Stimulated activated effector memory CD8-positive, alpha-beta T cell treated with anti-CD3 and anti-CD28 coated beads, Interleukin-12 subunit alpha, Interleukin-12 subunit beta, amount 100 ng/mL, for 72 hours (primary cell): ENCODE results near the gene ARMCX1.
"Not testable (repeated sequence)": the region's sequence is repeated elsewhere in the genome, so short reads cannot be mapped to it uniquely, and the experiment has no call there.

Experiments
- ATAC-seq: fragments of 150-1000 bp; cut with Tn5 transposase; 2 replicates; pipeline ENCODE4 v1.10.0; 2021
- DNase-seq, 2 donors: peaks; one replicate each; pipeline ENCODE4 v3.0.0; 2021 to 2022; ENCODE audit warnings: low spot score in 2 of 2
- H3K27ac Mint-ChIP-seq: one replicate; pipeline ENCODE4 v1.8.0; 2022; ENCODE audit warnings: mild to moderate bottlenecking, mixed read lengths
- H3K36me3 Mint-ChIP-seq: one replicate; pipeline ENCODE4 v1.8.0; 2022; ENCODE audit warnings: mild to moderate bottlenecking, mixed read lengths
- H3K4me1 Mint-ChIP-seq: one replicate; pipeline ENCODE4 v1.8.0; 2022; ENCODE audit warnings: mixed read lengths
- H3K4me3 Mint-ChIP-seq: one replicate; pipeline ENCODE4 v1.8.0; 2022; ENCODE audit warnings: mild to moderate bottlenecking, mixed read lengths
- H3K9me3 Mint-ChIP-seq: one replicate; pipeline ENCODE4 v1.8.0; 2022; ENCODE audit warnings: mixed read lengths

Gene ARMCX1

GRCh38 chrX:101550362-101550750, at the start of gene ARMCX1:
Gene ARMCX1 (plus strand): TSS chrX:101550547. CDS start chrX:101552931, 2,384 bp downstream.
- DNase-seq (no peak), ATAC-seq (peak; percentile 56)
- H3K4me3 Mint-ChIP-seq = peak within 1 kb of the TSS; percentile 65
- H3K27ac Mint-ChIP-seq = peak within 1 kb of the TSS; percentile 58
- peaks cover 10% of the 10 kb centered on the region for H3K4me1 Mint-ChIP-seq
- H3K9me3 Mint-ChIP-seq = no peaks in the 10 kb centered on the region
- no peaks in the 10 kb centered on the region for H3K36me3 Mint-ChIP-seq

- ATAC-seq, H3K9me3 Mint-ChIP-seq, H3K4me1 Mint-ChIP-seq, H3K36me3 Mint-ChIP-seq, DNase-seq, H3K4me3 Mint-ChIP-seq, H3K27ac Mint-ChIP-seq: not testable (repeated sequence)
These were observed 47.4 kb upstream of the ARMCX1 start for GRCh38 chrX:101502929-101503328.

GRCh38 chrX:101507372-101507771, 43.0 kb upstream of the ARMCX1 start:
- H3K36me3 Mint-ChIP-seq = no peaks in the 10 kb centered on the region

GRCh38 chrX:101507986-101508385, 42.4 kb upstream of the ARMCX1 start:
- ATAC-seq (no peak), DNase-seq (no peak)
- no peak overlapping the region for H3K27ac Mint-ChIP-seq
- no peaks in the 10 kb centered on the region for H3K9me3 Mint-ChIP-seq
- H3K36me3 Mint-ChIP-seq = no peaks in the 10 kb centered on the region
- no peak overlapping the region for H3K4me3 Mint-ChIP-seq
- H3K4me1 Mint-ChIP-seq = no peaks in the 10 kb centered on the region

More at GRCh38 chrX:101507372-101507771, 43.0 kb upstream of the ARMCX1 start:
- Mint-ChIP-seq H3K9me3 (no peaks in the 10 kb centered on the region), H3K4me3 (no peak overlapping the region), H3K27ac (no peak overlapping the region), H3K4me1 (no peaks in the 10 kb centered on the region)
- DNase-seq (no peak), ATAC-seq (no peak)

- Mint-ChIP-seq H3K36me3 (no peaks in the 10 kb centered on the region), H3K9me3 (no peaks in the 10 kb centered on the region), H3K4me3 (no peak overlapping the region), H3K4me1 (no peaks in the 10 kb centered on the region), H3K27ac (no peak overlapping the region)
- ATAC-seq (no peak), DNase-seq (no peak)
These were observed 19.4 kb upstream of the ARMCX1 start for GRCh38 chrX:101530944-101531343.

GRCh38 chrX:101539116-101539515, 11.2 kb upstream of the ARMCX1 start:
- ATAC-seq = no peak
- Mint-ChIP-seq H3K4me1 (no peaks in the 10 kb centered on the region), H3K4me3 (no peak overlapping the region), H3K9me3 (no peaks in the 10 kb centered on the region), H3K27ac (no peak overlapping the region), H3K36me3 (no peaks in the 10 kb centered on the region)
- no peak for DNase-seq

GRCh38 chrX:101550751-101551379, 518 bp downstream of the ARMCX1 start:
- no peaks in the 10 kb centered on the region for H3K9me3 Mint-ChIP-seq
- peaks cover 10% of the 10 kb centered on the region for H3K4me1 Mint-ChIP-seq
- ATAC-seq = no peak
- H3K4me3 Mint-ChIP-seq = peak overlapping the region; percentile 65
- no peaks in the 10 kb centered on the region for H3K36me3 Mint-ChIP-seq
- H3K27ac Mint-ChIP-seq = no peak overlapping the region
- DNase-seq = no peak

- ATAC-seq = no peak
- H3K4me1 Mint-ChIP-seq = peaks cover 10% of the 10 kb centered on the region
- H3K9me3 Mint-ChIP-seq = no peaks in the 10 kb centered on the region
- H3K36me3 Mint-ChIP-seq = no peaks in the 10 kb centered on the region
- H3K27ac Mint-ChIP-seq = no peak overlapping the region
- no peak for DNase-seq
- peak overlapping the region; percentile 65 for H3K4me3 Mint-ChIP-seq
These were observed 1.0 kb downstream of the ARMCX1 start for GRCh38 chrX:101551380-101551767.

GRCh38 chrX:101552714-101553113, 2.4 kb downstream of the ARMCX1 start:
- Mint-ChIP-seq H3K27ac (no peak overlapping the region), H3K36me3 (no peaks in the 10 kb centered on the region), H3K4me3 (no peak overlapping the region), H3K4me1 (peaks cover 10% of the 10 kb centered on the region), H3K9me3 (no peaks in the 10 kb centered on the region)
- no peak for ATAC-seq
- DNase-seq = no peak

- ATAC-seq (no peak), DNase-seq (no peak)
- no peaks in the 10 kb centered on the region for H3K4me1 Mint-ChIP-seq
- no peak overlapping the region for H3K27ac Mint-ChIP-seq
- no peaks in the 10 kb centered on the region for H3K9me3 Mint-ChIP-seq
- no peaks in the 10 kb centered on the region for H3K36me3 Mint-ChIP-seq
- no peak overlapping the region for H3K4me3 Mint-ChIP-seq
These were observed 14.3 kb downstream of the ARMCX1 start for GRCh38 chrX:101564651-101565050.

GRCh38 chrX:101595739-101596419, 45.5 kb downstream of the ARMCX1 start:
- peak; percentile 9 to 49 for DNase-seq
- Mint-ChIP-seq H3K27ac (no peak overlapping the region), H3K36me3 (no peaks in the 10 kb centered on the region), H3K4me3 (no peak overlapping the region), H3K4me1 (no peaks in the 10 kb centered on the region), H3K9me3 (no peaks in the 10 kb centered on the region)
- ATAC-seq = peak; percentile 80

GRCh38 chrX:101599592-101599991, 49.2 kb downstream of the ARMCX1 start:
- not testable (repeated sequence) for ATAC-seq, H3K27ac Mint-ChIP-seq, H3K36me3 Mint-ChIP-seq, H3K9me3 Mint-ChIP-seq, H3K4me1 Mint-ChIP-seq, H3K4me3 Mint-ChIP-seq, DNase-seq

- ATAC-seq (no peak), DNase-seq (no peak)
- no peak overlapping the region for H3K27ac Mint-ChIP-seq
- H3K9me3 Mint-ChIP-seq = no peaks in the 10 kb centered on the region
- H3K36me3 Mint-ChIP-seq = no peaks in the 10 kb centered on the region
- H3K4me1 Mint-ChIP-seq = no peaks in the 10 kb centered on the region
- H3K4me3 Mint-ChIP-seq = no peak overlapping the region
These were observed 51.7 kb downstream of the ARMCX1 start for GRCh38 chrX:101602077-101602476.
